Measurements from ENCODE around the gene ACTR2.

Gene ACTR2

GRCh38 chr2:65313954-65314256 lies 86.3 kb downstream of the ACTR2 start:
- Histone ChIP-seq H3K36me3 (ENCODE audit: control insufficient read depth in 2 of 2, insufficient read depth in 1 of 2, low read length in 2 of 2) (peaks cover 0 to 69% of the 10 kb centered on the region in 2 experiments; a peak in 2 of 3 replicates), H3K9me3 (ENCODE audit: control insufficient read depth, insufficient read depth, low read depth, low read length) (no peaks in the 10 kb centered on the region), H3K27ac (ENCODE audit: extremely low read depth, low read depth, low read length) (no peak overlapping the region), H3K4me1 (ENCODE audit: control insufficient read depth, insufficient read depth, low read length) (no peaks in the 10 kb centered on the region), H3K4me3 (ENCODE audit: low read depth, low read length) (no peak overlapping the region)
- POLR2A ChIA-PET: no interaction called here
- CTCF ChIA-PET: no interaction called here
- TF ChIP-seq ZBTB8A (tag by site-specific recombination; IDR thresholded peaks at IDR 0.05) (no peak), ZFP69B (tag by site-specific recombination; IDR thresholded peaks at IDR 0.05) (no peak), ZNF501 (tag by site-specific recombination; IDR thresholded peaks at IDR 0.05) (no peak), ZNF146 (tag by site-specific recombination; IDR thresholded peaks at IDR 0.05) (no peak), ZEB2 (tag by site-specific recombination; IDR thresholded peaks at IDR 0.05) (no peak), ZNF354C (tag by site-specific recombination; IDR thresholded peaks at IDR 0.05; ENCODE audit: borderline replicate concordance, low read depth) (no peak), GLIS2 (tag by site-specific recombination; IDR thresholded peaks at IDR 0.05) (no peak), ZNF555 (tag by site-specific recombination; conservative IDR thresholded peaks at IDR 0.05) (no peak), REPIN1 (tag by site-specific recombination; IDR thresholded peaks at IDR 0.05; ENCODE audit: low read depth) (no peak), ZNF175 (tag by site-specific recombination; IDR thresholded peaks at IDR 0.05) (no peak), ZNF510 (tag by site-specific recombination; IDR thresholded peaks at IDR 0.05; ENCODE audit: insufficient replicate concordance) (no peak), ZSCAN16 (tag by site-specific recombination; IDR thresholded peaks at IDR 0.05) (no peak), ZNF571 (tag by site-specific recombination; IDR thresholded peaks at IDR 0.05) (no peak)

GRCh38 chr2:65314801-65315441 lies 87.3 kb downstream of the ACTR2 start:
- ChIA-PET CTCF (interaction anchor here (0.6 kb wide), 1 partner anchor 836 kb away, joined by 5 read pairs; no protein-coding TSS in a partner anchor), POLR2A (no interaction called here)
- Histone ChIP-seq H3K9me3 (ENCODE audit: control insufficient read depth, insufficient read depth, low read depth, low read length) (no peaks in the 10 kb centered on the region), H3K27ac (ENCODE audit: extremely low read depth, low read depth, low read length) (no peak overlapping the region), H3K4me3 (ENCODE audit: low read depth, low read length) (no peak overlapping the region), H3K36me3 (ENCODE audit: control insufficient read depth in 2 of 2, insufficient read depth in 1 of 2, low read length in 2 of 2) (peaks cover 0 to 63% of the 10 kb centered on the region in 2 experiments; a peak in 2 of 3 replicates), H3K4me1 (ENCODE audit: control insufficient read depth, insufficient read depth, low read length) (no peaks in the 10 kb centered on the region)
- no peak for TF ChIP-seq ZNF600 (tag by site-specific recombination; IDR thresholded peaks at IDR 0.05)
- no peak for TF ChIP-seq ZNF274 (IDR thresholded peaks at IDR 0.05; ENCODE audit: low read length)
- TF ChIP-seq ZNF274 (tag by site-specific recombination; IDR thresholded peaks at IDR 0.05; ENCODE audit: borderline replicate concordance): no peak
- TF ChIP-seq ZNF701 (tag by site-specific recombination; IDR thresholded peaks at IDR 0.05): no peak
- TF ChIP-seq, protein P1, sequence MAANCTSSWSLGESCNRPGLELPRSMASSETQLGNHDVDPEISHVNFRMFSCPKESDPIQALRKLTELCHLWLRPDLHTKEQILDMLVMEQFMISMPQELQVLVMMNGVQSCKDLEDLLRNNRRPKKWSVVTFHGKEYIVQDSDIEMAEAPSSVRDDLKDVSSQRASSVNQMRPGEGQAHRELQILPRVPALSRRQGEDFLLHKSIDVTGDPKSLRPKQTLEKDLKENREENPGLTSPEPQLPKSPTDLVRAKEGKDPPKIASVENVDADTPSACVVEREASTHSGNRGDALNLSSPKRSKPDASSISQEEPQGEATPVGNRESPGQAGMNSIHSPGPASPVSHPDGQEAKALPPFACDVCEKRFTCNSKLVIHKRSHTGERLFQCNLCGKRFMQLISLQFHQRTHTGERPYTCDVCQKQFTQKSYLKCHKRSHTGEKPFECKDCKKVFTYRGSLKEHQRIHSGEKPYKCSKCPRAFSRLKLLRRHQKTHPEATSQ (tag by site-specific recombination; IDR thresholded peaks at IDR 0.05): no peak
- TF ChIP-seq ZNF560 (tag by site-specific recombination; IDR thresholded peaks at IDR 0.05; ENCODE audit: borderline replicate concordance): no peak
- TF ChIP-seq KLF1 (tag by site-specific recombination; IDR thresholded peaks at IDR 0.05): no peak
- no peak for TF ChIP-seq HOXC10 (CRISPR knock-in tag; IDR thresholded peaks at IDR 0.05)
- TF ChIP-seq MZF1 (tag by site-specific recombination; IDR thresholded peaks at IDR 0.05; ENCODE audit: borderline replicate concordance): no peak
- TF ChIP-seq SCRT1 (tag by site-specific recombination; IDR thresholded peaks at IDR 0.05; ENCODE audit: borderline replicate concordance): no peak
- no peak for TF ChIP-seq ZNF214 (tag by site-specific recombination; IDR thresholded peaks at IDR 0.05; ENCODE audit: borderline replicate concordance)
- TF ChIP-seq GLI2 (tag by site-specific recombination; IDR thresholded peaks at IDR 0.05; ENCODE audit: borderline replicate concordance, low read depth): no peak
- TF ChIP-seq, protein P2, sequence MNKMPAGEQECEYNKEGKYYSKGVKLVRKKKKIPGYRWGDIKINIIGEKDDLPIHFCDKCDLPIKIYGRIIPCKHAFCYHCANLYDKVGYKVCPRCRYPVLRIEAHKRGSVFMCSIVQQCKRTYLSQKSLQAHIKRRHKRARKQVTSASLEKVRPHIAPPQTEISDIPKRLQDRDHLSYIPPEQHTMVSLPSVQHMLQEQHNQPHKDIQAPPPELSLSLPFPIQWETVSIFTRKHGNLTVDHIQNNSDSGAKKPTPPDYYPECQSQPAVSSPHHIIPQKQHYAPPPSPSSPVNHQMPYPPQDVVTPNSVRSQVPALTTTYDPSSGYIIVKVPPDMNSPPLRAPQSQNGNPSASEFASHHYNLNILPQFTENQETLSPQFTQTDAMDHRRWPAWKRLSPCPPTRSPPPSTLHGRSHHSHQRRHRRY (tag by site-specific recombination; IDR thresholded peaks at IDR 0.05): no peak
- no peak for TF ChIP-seq ZNF169 (tag by site-specific recombination; IDR thresholded peaks at IDR 0.05)
- no peak for TF ChIP-seq ZNF433 (tag by site-specific recombination; IDR thresholded peaks at IDR 0.05; ENCODE audit: low read depth)
